IPS DF 6.9 (cell line): Measurements from ENCODE around the gene WDR20.
"Not testable (repeated sequence)": the region's sequence is repeated elsewhere in the genome, so short reads cannot be mapped to it uniquely, and the experiment has no call there.

Source experiments
- DNase-seq: peaks from one replicate; pipeline ENCODE4 v3.0.0-alpha.2; 2013; ENCODE audit warnings: low read depth, low spot score
- H3K27ac ChIP-seq: one replicate; pipeline ENCODE4 v1.5.1; 2013; ENCODE audit warnings: low read length, control low read depth
- H3K27me3 ChIP-seq: 2 replicates; pipeline ENCODE4 v1.6.1; 2013; ENCODE audit warnings: mild to moderate bottlenecking, low read length; ENCODE audit not compliant: control insufficient read depth, insufficient read depth
- H3K36me3 ChIP-seq: 2 replicates; pipeline ENCODE4 v1.6.1; 2013; ENCODE audit warnings: low read length; ENCODE audit not compliant: control insufficient read depth, insufficient read depth
- H3K4me1 ChIP-seq: 2 replicates; pipeline ENCODE4 v1.6.1; 2013; ENCODE audit warnings: low read length; ENCODE audit not compliant: control insufficient read depth, insufficient read depth
- H3K4me3 ChIP-seq: 2 replicates; pipeline ENCODE4 v1.5.1; 2013; ENCODE audit warnings: mild to moderate bottlenecking, low read length
- H3K9me3 ChIP-seq: 2 replicates; pipeline ENCODE4 v1.6.1; 2013; ENCODE audit warnings: low read length, inconsistent platforms; ENCODE audit not compliant: control insufficient read depth, insufficient read depth
- WGBS: extraction: QIAGEN DNeasy Blood & Tissue Kit; methylation state at CpG from one replicate; pipeline ENCODE4 v1.1.7; 2013; ENCODE audit warnings: mixed read lengths, missing lambda C conversion rate; ENCODE audit not compliant: insufficient read length, insufficient coverage; 5-methylcytosine and 5-hydroxymethylcytosine counted together

WDR20 gene

GRCh38 chr14:102164965-102165364 is 25.3 kb downstream of the WDR20 start:
- no CpG with 5 or more reads among the region's 4 CpGs for WGBS
- H3K36me3 ChIP-seq = no peaks in the 10 kb centered on the region
- H3K4me3 ChIP-seq = no peak overlapping the region
- H3K27me3 ChIP-seq = no peaks in the 10 kb centered on the region
- no peak for DNase-seq
- H3K27ac ChIP-seq = no peak overlapping the region
- H3K4me1 ChIP-seq = no peaks in the 10 kb centered on the region
- no peaks in the 10 kb centered on the region for H3K9me3 ChIP-seq

GRCh38 chr14:102170061-102170460 is 30.4 kb downstream of the WDR20 start:
- Histone ChIP-seq H3K4me1 (no peaks in the 10 kb centered on the region), H3K27me3 (no peaks in the 10 kb centered on the region), H3K36me3 (no peaks in the 10 kb centered on the region), H3K4me3 (no peak overlapping the region), H3K27ac (no peak overlapping the region), H3K9me3 (no peaks in the 10 kb centered on the region)
- no peak for DNase-seq
- no CpG with 5 or more reads among the region's 3 CpGs for WGBS

GRCh38 chr14:102171173-102172020 is 31.7 kb downstream of the WDR20 start:
- Histone ChIP-seq H3K9me3 (no peaks in the 10 kb centered on the region), H3K36me3 (no peaks in the 10 kb centered on the region), H3K4me1 (no peaks in the 10 kb centered on the region), H3K4me3 (no peak overlapping the region), H3K27me3 (no peaks in the 10 kb centered on the region), H3K27ac (no peak overlapping the region)
- DNase-seq = no peak
- WGBS = no CpG with 5 or more reads among the region's 4 CpGs

- not testable (repeated sequence) for H3K4me1 ChIP-seq, H3K9me3 ChIP-seq, H3K27ac ChIP-seq, H3K27me3 ChIP-seq, H3K36me3 ChIP-seq, DNase-seq, H3K4me3 ChIP-seq
- WGBS = no CpG with 5 or more reads among the region's 2 CpGs
Measured at GRCh38 chr14:102172021-102172272, 32.2 kb downstream of the WDR20 start.

- H3K4me3 ChIP-seq, H3K4me1 ChIP-seq: not testable (repeated sequence)
- no CpG with 5 or more reads among the region's 31 CpGs for WGBS
Measured at GRCh38 chr14:102172721-102173120, 33.0 kb downstream of the WDR20 start.

GRCh38 chr14:102177161-102177560 is 37.5 kb downstream of the WDR20 start:
- no peak for DNase-seq
- H3K4me3 ChIP-seq = no peak overlapping the region
- WGBS = no CpG with 5 or more reads among the region's 4 CpGs
- no peaks in the 10 kb centered on the region for H3K36me3 ChIP-seq
- no peaks in the 10 kb centered on the region for H3K4me1 ChIP-seq
- no peak overlapping the region for H3K27ac ChIP-seq
- no peaks in the 10 kb centered on the region for H3K27me3 ChIP-seq
- H3K9me3 ChIP-seq = no peaks in the 10 kb centered on the region

More at GRCh38 chr14:102172721-102173120, 33.0 kb downstream of the WDR20 start:
- H3K27me3 ChIP-seq, DNase-seq, H3K9me3 ChIP-seq, H3K36me3 ChIP-seq, H3K27ac ChIP-seq: not testable (repeated sequence)

GRCh38 chr14:102178806-102179205 is 39.1 kb downstream of the WDR20 start:
- H3K9me3 ChIP-seq = no peaks in the 10 kb centered on the region
- H3K27ac ChIP-seq = no peak overlapping the region
- DNase-seq = no peak
- no peak overlapping the region for H3K4me3 ChIP-seq
- no peaks in the 10 kb centered on the region for H3K27me3 ChIP-seq
- WGBS = no CpG with 5 or more reads among the region's 5 CpGs
- no peaks in the 10 kb centered on the region for H3K4me1 ChIP-seq
- no peaks in the 10 kb centered on the region for H3K36me3 ChIP-seq

GRCh38 chr14:102180248-102180998 is 40.7 kb downstream of the WDR20 start:
- Histone ChIP-seq H3K27me3 (no peaks in the 10 kb centered on the region), H3K27ac (no peak overlapping the region), H3K4me1 (no peaks in the 10 kb centered on the region), H3K9me3 (no peaks in the 10 kb centered on the region), H3K4me3 (no peak overlapping the region), H3K36me3 (no peaks in the 10 kb centered on the region)
- WGBS = no CpG with 5 or more reads among the region's 7 CpGs
- no peak for DNase-seq

- Histone ChIP-seq H3K27ac (no peak overlapping the region), H3K4me3 (no peak overlapping the region), H3K4me1 (no peaks in the 10 kb centered on the region), H3K9me3 (no peaks in the 10 kb centered on the region), H3K27me3 (no peaks in the 10 kb centered on the region), H3K36me3 (no peaks in the 10 kb centered on the region)
- no peak for DNase-seq
- no CpG with 5 or more reads among the region's 1 CpG for WGBS
Measured at GRCh38 chr14:102181187-102181586, 41.5 kb downstream of the WDR20 start.

- DNase-seq = no peak
- no peak overlapping the region for H3K27ac ChIP-seq
- no peaks in the 10 kb centered on the region for H3K36me3 ChIP-seq
- no peaks in the 10 kb centered on the region for H3K9me3 ChIP-seq
- no peaks in the 10 kb centered on the region for H3K4me1 ChIP-seq
- H3K27me3 ChIP-seq = no peaks in the 10 kb centered on the region
- H3K4me3 ChIP-seq = no peak overlapping the region
Measured at GRCh38 chr14:102182190-102182589, 42.5 kb downstream of the WDR20 start.
